Panc1 (cell line): ENCODE measurements around the gene SOX1. TPM values are rescaled to one million over a fixed set of nuclear protein-coding genes. Genes with fewer than 3 reads are reported as not detected.

Source experiments
- ATAC-seq: fragments of 200-7000 bp; cut with Tn5 transposase; 2 replicates; pipeline ENCODE4 v1.9.1; 2020; ENCODE audit warnings: mild to moderate bottlenecking, moderate library complexity
- BruUV-seq: library from RNA; stranded (reverse); fragments of 400-500 nt; replicated peaks from 2 replicates; lab custom pipeline; 2021; lab: Mats Ljungman, UMichigan
- CTCF ChIA-PET: fragments of 300-600 bp; sonication (Branson Sonifier 250); formaldehyde crosslinking; loops from one replicate; lab custom pipeline; 2022; ENCODE audit warnings: antibody characterized with exemption; lab: Charles Lee
- POLR2A ChIA-PET: fragments of 300-600 bp; sonication (Branson Sonifier 250); formaldehyde crosslinking; loops from one replicate; lab custom pipeline; 2022; ENCODE audit warnings: antibody characterized with exemption; lab: Charles Lee
- DNase-seq: peaks from one replicate; pipeline ENCODE4 v3.0.0-alpha.2; 2010; ENCODE audit warnings: low read depth, low spot score
- H3K27ac ChIP-seq: 2 replicates; pipeline ENCODE4 v1.5.1; 2011; ENCODE audit warnings: mild to moderate bottlenecking, low read length, inconsistent platforms
- H3K27me3 ChIP-seq: fragments of 200-500 bp; sonication (Bioruptor generic); 2 replicates; pipeline ENCODE4 v1.6.0; 2014; ENCODE audit warnings: low read length, inconsistent platforms; ENCODE audit not compliant: control insufficient read depth, insufficient read depth
- H3K36me3 ChIP-seq: fragments of 200-500 bp; sonication (Bioruptor generic); 2 replicates; pipeline ENCODE4 v1.5.1; 2014; ENCODE audit warnings: inconsistent platforms, mild to moderate bottlenecking, low read length, moderate library complexity; ENCODE audit not compliant: control insufficient read depth, insufficient read depth
- H3K4me1 ChIP-seq: 2 replicates; pipeline ENCODE4 v1.5.1; 2011; ENCODE audit warnings: inconsistent platforms, mild to moderate bottlenecking, low read length, moderate library complexity; ENCODE audit not compliant: control insufficient read depth, insufficient read depth
- H3K4me3 ChIP-seq, 2 experiments: 2 replicates each; pipeline ENCODE4 v1.5.1; 2011 to 2012; ENCODE audit warnings: low read depth in 2 of 2, low read length in 2 of 2, mild to moderate bottlenecking in 2 of 2, inconsistent platforms in 1 of 2, moderate library complexity in 1 of 2
- H3K9me3 ChIP-seq: fragments of 200-500 bp; sonication (Bioruptor generic); 2 replicates; pipeline ENCODE4 v1.5.1; 2014; ENCODE audit warnings: low read depth, mild to moderate bottlenecking, inconsistent platforms, low read length, moderate library complexity; ENCODE audit not compliant: control insufficient read depth, insufficient read depth
- CTCF ChIP-seq: fragments of 450-650 bp; IDR thresholded peaks from 2 replicates; pipeline ENCODE4 v1.5.1; 2017; ENCODE audit warnings: mild to moderate bottlenecking
- POLR2AphosphoS5 ChIP-seq: IDR thresholded peaks from 2 replicates; pipeline ENCODE4 v1.6.1; 2012; ENCODE audit warnings: mild to moderate bottlenecking, low read depth, low read length, moderate library complexity
- SIN3A ChIP-seq: IDR thresholded peaks from 2 replicates; pipeline ENCODE4 v1.6.1; 2012; ENCODE audit warnings: low read depth, mild to moderate bottlenecking, low read length, moderate library complexity, borderline replicate concordance; ENCODE audit not compliant: insufficient read depth
- TCF7L2 ChIP-seq: IDR thresholded peaks from 2 replicates; pipeline ENCODE4 v1.6.1; 2011; ENCODE audit warnings: mild to moderate bottlenecking, low read depth, low read length, inconsistent platforms
- in situ Hi-C: cut with HindIII; loops from 2 replicates; pipeline ENCODE4 v1.10.0; 2016; ENCODE audit warnings: low sequenced_read_pairs, low pct_unique_long_range_greater_than_20kb
- intact Hi-C: fragments of 100-400 bp; cut with micrococcal nuclease; formaldehyde crosslinking; loops from one replicate; pipeline ENCODE4 v1.10.0; 2022; ENCODE audit not compliant: unreplicated experiment
- total RNA-seq: library from RNA; stranded (reverse); gene quantifications from one replicate; pipeline ENCODE4 v1.2.1, GENCODE V29; 2021; ENCODE audit not compliant: unreplicated experiment
- TF ChIP-seq, protein P1 (sequence below), 2 experiments: IDR thresholded peaks; 2 replicates each; pipeline ENCODE4 v1.6.1; 2011 to 2012; ENCODE audit warnings: low read depth in 2 of 2, control low read depth in 1 of 2, low read length in 1 of 2, mild to moderate bottlenecking in 1 of 2, moderate library complexity in 1 of 2; ENCODE audit not compliant: insufficient read depth in 1 of 2

Gene SOX1
- total RNA-seq, 1 experiment from 2014 or later = not detected

GRCh38 chr13:112120031-112120373 is 53.1 kb downstream of the SOX1 start:
- in situ Hi-C loops (no loop called here), intact Hi-C loops (no loop called here)
- H3K4me1 ChIP-seq = no peaks in the 10 kb centered on the region
- TF ChIP-seq SIN3A (no peak), TCF7L2 (no peak), CTCF (no peak), POLR2AphosphoS5 (no peak)
- TF ChIP-seq, protein P1, sequence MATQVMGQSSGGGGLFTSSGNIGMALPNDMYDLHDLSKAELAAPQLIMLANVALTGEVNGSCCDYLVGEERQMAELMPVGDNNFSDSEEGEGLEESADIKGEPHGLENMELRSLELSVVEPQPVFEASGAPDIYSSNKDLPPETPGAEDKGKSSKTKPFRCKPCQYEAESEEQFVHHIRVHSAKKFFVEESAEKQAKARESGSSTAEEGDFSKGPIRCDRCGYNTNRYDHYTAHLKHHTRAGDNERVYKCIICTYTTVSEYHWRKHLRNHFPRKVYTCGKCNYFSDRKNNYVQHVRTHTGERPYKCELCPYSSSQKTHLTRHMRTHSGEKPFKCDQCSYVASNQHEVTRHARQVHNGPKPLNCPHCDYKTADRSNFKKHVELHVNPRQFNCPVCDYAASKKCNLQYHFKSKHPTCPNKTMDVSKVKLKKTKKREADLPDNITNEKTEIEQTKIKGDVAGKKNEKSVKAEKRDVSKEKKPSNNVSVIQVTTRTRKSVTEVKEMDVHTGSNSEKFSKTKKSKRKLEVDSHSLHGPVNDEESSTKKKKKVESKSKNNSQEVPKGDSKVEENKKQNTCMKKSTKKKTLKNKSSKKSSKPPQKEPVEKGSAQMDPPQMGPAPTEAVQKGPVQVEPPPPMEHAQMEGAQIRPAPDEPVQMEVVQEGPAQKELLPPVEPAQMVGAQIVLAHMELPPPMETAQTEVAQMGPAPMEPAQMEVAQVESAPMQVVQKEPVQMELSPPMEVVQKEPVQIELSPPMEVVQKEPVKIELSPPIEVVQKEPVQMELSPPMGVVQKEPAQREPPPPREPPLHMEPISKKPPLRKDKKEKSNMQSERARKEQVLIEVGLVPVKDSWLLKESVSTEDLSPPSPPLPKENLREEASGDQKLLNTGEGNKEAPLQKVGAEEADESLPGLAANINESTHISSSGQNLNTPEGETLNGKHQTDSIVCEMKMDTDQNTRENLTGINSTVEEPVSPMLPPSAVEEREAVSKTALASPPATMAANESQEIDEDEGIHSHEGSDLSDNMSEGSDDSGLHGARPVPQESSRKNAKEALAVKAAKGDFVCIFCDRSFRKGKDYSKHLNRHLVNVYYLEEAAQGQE (IDR thresholded peaks at IDR 0.05; ENCODE audit: insufficient read depth in 1 of 2, low read depth in 2 of 2, low read length in 1 of 2) = no peak
- DNase-seq = no peak
- POLR2A ChIA-PET = no interaction called here
- BruUV-seq = no TSS peak
- no peak overlapping the region for H3K27ac ChIP-seq
- no peaks in the 10 kb centered on the region for H3K9me3 ChIP-seq
- no peak for ATAC-seq
- H3K27me3 ChIP-seq = 0 out of 2 replicates have a peak, but pooled peaks cover 2% of the 10 kb centered on the region
- H3K36me3 ChIP-seq = no peaks in the 10 kb centered on the region
- CTCF ChIA-PET = no interaction called here
- H3K4me3 ChIP-seq = no peak overlapping the region
